ENCODE data around the gene HTR4.
"Not testable (repeated sequence)": the region's sequence is repeated elsewhere in the genome, so short reads cannot be mapped to it uniquely, and the experiment has no call there.

Gene HTR4

DNA sequence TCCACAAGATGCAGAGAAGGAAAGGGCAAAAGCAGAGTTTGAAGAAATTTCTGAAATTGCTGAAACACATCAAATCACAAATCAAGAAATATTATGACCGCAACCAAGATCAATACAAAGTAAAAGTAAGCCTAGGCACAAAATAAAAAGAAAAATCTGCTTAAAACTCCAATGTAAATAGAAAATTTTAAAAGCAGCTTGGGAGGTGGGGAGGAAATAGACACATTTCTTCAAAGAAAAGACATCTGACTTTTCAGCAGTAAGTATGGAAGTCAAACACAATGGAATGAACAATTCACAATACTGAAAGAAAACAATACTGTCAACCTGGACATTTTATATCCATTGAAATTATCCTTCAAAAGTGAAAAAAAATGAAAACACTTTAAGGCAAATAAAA is 55.1 kb downstream of the HTR4 start:
- no peak for DNase-seq

DNA sequence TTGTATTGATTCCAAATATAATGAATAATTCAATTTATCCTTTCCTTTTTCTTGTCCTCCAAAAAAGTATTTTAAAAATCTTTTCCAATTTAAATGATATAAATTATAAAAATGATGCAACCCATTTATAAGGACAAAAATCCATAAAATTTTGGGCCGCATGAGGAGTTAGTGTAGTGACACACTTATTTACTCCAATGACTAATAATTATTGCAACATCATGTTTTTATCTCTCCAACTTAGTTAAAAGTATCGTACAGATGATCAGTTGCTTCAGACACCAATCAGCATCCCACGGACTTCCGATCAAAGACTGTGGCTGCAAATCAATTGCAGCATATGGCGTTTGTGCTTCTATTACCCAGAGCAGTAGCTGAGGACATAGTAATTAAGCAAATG is 58.6 kb downstream of the HTR4 start:
- no peak for DNase-seq

- no peak for DNase-seq
Observed at GRCh38 chr5:148586796-148587195, 67.5 kb downstream of the HTR4 start.

DNA sequence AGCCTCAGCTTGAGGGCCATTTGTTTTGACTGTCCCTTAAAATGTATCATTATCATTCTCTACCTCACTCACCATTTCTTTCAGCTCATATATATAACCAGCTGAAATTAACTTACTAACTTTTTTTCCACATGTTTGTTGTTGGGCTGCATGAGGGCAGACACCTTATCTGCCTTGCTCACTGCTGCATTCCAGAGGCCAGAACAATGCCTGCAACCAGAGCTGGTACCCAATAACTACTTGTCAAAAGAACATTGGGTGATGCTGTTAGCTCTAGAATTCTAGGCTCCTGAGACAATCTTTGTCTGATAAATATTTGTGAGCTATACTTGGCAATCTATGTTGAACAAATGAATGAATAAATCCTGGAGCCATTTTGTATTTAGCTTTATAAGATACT is 68.3 kb downstream of the HTR4 start:
- no peak for DNase-seq

- DNase-seq = no peak
Observed at GRCh38 chr5:148584103-148584502, 70.2 kb downstream of the HTR4 start.

DNA sequence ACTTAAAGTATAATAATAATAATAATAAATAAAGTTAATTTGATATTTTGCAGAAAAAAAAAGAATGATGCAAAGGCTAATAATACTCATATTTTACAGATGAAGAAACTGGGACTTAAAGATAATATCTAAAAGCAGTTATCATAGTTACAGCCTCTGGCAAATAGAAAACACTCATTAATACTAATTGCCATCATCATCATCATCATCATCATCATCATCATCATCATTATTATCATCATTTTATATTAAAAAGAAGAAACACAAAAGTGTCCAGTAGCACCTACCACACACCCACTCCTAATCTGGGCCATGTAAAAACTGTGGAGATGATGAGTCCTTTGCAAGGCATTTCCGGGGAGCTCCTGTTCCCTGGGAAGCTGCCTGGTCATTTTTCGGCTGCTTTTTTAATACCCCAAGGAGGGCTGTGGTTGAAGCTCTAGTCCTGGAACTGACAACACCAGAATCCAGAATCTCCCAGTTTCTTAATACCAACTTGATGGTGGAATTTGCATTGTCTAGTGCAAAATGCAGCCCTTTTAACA is 70.8 kb downstream of the HTR4 start:
- no peak for DNase-seq

DNA sequence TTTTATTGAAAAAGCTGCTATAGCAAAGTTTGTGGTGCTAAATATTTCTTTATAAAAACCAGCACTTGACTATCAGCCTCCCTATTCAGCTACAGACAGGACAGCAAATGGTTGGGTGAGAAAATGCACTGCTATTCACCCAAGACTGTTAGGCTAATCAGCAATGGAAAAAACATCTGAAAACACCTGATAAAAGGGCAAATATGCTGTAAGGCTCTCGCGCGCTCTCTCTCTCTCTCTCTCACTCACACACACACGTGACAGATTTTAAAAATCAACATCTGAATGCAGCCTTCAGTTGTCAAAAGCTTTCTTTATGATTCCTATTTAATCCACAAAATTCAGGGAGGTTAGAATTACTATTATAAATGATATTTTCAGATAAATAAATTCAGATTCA is 80.2 kb downstream of the HTR4 start:
- no peak for DNase-seq

- no peak for DNase-seq
Observed at GRCh38 chr5:148573374-148573773, 81.0 kb downstream of the HTR4 start.

- DNase-seq = no peak
Observed at GRCh38 chr5:148569948-148570347, 84.4 kb downstream of the HTR4 start.

- DNase-seq = no peak
Observed at GRCh38 chr5:148565148-148565547, 89.2 kb downstream of the HTR4 start.

GRCh38 chr5:148563021-148563420 is 91.3 kb downstream of the HTR4 start:
- DNase-seq = no peak

DNA sequence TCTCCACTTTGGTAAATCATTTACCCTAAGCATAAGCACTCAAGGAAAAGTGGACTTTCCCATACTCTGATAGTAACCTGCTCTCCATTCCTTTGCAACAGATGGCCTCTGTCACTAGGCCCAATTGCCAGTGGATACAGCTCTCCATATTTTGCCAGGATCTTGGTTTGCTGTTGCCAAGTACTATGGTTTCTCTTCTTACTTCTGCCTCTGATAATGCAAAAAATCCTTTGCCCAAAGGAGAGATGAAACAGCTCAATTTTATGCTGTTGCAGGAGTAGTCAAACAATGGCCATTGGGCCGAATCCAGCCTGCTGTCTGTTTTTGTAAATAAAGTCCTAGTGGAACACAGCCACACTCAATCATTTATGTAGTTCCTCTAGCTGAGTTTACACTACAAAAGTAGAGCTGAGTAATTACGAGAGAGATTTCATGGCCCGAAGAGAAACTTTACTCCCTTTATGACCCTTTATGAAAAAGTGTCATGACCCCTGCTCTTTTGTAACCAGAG is 92.5 kb downstream of the HTR4 start:
- DNase-seq = no peak

GRCh38 chr5:148559461-148559860 is 94.9 kb downstream of the HTR4 start:
- no peak for DNase-seq

GRCh38 chr5:148558892-148559291 is 95.4 kb downstream of the HTR4 start:
- DNase-seq = no peak

- DNase-seq = no peak
Observed at GRCh38 chr5:148556835-148557234, 97.5 kb downstream of the HTR4 start.

- no peak for DNase-seq
Observed at GRCh38 chr5:148554621-148555020, 99.7 kb downstream of the HTR4 start.

- DNase-seq = no peak
Observed at GRCh38 chr5:148543727-148544126, 110.6 kb downstream of the HTR4 start.

DNA sequence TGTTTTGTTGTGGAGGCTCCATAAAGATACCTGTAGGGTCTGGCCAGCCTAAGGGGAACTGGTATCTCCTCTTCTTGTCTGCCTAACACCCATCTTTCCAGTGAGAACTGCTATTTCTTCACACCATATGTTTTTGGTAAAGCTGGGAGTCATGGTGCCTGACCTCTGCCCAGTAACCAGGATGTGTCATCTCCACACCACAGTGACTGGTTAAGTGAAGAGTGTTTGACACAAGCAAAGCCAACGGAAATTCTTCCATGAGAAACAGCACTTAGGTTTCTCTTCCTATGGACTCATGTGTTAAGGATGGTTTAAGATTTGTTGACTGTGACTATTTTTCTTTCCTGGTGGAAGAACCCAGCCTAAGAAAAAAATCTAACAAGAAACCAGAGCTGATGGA is 111.5 kb downstream of the HTR4 start:
- DNase-seq = no peak

DNA sequence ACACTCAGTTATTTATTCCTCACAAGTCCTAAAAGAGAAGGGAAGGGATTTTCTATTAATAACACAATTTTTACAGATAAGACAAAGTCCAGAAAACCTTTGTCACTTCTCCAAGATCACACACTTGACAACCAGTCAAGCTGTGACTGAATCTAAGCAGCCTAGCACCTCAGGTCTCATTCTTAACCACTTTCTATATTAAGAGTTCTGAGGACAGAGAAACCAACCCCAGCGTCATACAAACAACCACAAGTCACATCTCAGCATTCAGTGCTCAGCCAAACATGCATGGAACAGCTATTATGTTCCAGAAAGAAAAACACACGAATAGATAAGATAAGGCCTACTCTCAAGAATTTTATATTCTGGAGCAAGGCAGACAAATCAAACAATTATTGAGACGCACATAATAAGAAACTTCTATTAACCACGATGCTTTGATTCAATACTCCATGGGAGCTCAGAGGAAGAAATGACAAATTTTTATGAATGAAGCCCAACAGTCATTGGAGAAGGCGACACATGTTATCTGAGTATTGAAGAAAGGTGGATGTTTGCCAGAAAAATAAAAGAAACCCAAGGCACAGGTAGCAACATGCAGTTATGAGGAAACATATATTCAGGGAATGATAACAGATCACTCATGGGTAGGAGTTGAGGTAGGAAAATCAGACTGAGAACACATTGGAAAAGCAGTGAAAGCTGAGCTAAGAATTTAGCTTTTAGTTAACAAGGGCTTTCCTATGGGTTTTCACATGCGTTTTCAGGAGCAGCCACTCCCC is 113.1 kb downstream of the HTR4 start:
- DNase-seq = no peak

- DNase-seq = no peak
Observed at GRCh38 chr5:148540647-148541046, 113.7 kb downstream of the HTR4 start.

- no peak for DNase-seq
Observed at GRCh38 chr5:148539851-148540250, 114.5 kb downstream of the HTR4 start.

- DNase-seq = no peak
Observed at GRCh38 chr5:148535190-148535589, 119.1 kb downstream of the HTR4 start.

DNA sequence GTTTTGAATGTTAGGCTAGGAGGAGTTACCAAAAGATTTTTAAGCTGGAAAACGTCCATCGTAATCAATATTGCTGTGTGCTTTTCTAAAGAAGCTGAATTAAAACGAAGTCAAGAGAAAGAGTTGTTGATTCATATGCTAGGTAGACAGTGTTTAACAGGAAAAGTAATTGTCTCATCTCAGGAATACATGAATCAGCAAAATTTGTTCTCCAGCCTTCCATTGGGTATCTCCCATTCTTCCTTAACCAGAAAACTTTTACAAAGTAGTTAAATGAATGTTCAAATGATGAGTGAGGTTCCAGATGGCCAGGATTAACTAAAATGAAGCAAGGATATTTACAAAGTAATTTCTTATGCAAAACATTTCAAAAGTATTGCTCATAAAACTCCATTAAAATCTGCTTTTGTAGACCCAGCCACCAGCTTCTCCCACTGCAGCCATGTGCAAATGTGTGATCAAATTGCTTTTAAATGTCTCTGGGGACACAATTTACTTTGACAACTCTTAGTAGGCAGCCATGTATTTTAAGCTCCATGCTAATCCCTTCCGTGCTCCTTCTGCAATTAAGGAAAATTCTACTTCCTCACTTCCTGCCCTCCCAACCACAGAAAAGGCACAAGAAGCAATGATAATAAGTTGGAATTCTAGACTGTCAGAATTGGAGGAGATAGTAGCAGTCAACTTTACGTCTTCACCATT is 121.2 kb downstream of the HTR4 start:
- DNase-seq = no peak

- DNase-seq = not testable (repeated sequence)
Observed at GRCh38 chr5:148529450-148529849, 124.9 kb downstream of the HTR4 start.
